IMR-90 (cell line): ENCODE data around the gene PPP1R9B. TPM values are rescaled to one million over a fixed set of nuclear protein-coding genes. Genes with fewer than 3 reads are reported as not detected.

Experiments
- ATAC-seq: fragments of 200-7000 bp; cut with Tn5 transposase; 2 replicates; pipeline ENCODE4 v1.9.1; 2020; ENCODE audit warnings: low read depth, mild to moderate bottlenecking, moderate library complexity
- BruUV-seq: library from RNA; stranded (reverse); fragments of 400-500 nt; replicated peaks from 2 replicates; lab custom pipeline; 2021; lab: Mats Ljungman, UMichigan
- CTCF ChIA-PET: fragments of 300-600 bp; formaldehyde crosslinking; extraction: SDS; loops from one replicate; lab custom pipeline; 2021; ENCODE audit warnings: antibody characterized with exemption; lab: Yijun Ruan, JAX
- POLR2A ChIA-PET: fragments of 300-600 bp; sonication (Branson Sonifier 250); formaldehyde crosslinking; loops from one replicate; lab custom pipeline; 2022; ENCODE audit warnings: antibody characterized with exemption; ENCODE audit not compliant: unreplicated experiment; lab: Charles Lee
- DNase-seq: peaks from one replicate; pipeline ENCODE4 v3.0.0; 2013
- H2AFZ ChIP-seq: replicated peaks from 2 replicates; pipeline ENCODE3; 2013; ENCODE audit warnings: low read length, mild to moderate bottlenecking; ENCODE audit not compliant: poor library complexity
- H2AK5ac ChIP-seq: 2 replicates; pipeline ENCODE4 v1.6.1; 2013; ENCODE audit warnings: low read depth, low read length, inconsistent platforms
- H2AK9ac ChIP-seq: replicated peaks from 2 replicates; pipeline ENCODE3; 2013; ENCODE audit warnings: mild to moderate bottlenecking, low read depth, low read length, moderate library complexity; ENCODE audit not compliant: poor library complexity
- H2BK120ac ChIP-seq: 2 replicates; pipeline ENCODE4 v1.6.1; 2013; ENCODE audit warnings: low read depth, low read length, inconsistent platforms
- H2BK15ac ChIP-seq: 3 replicates; pipeline ENCODE4 v1.6.1; 2013; ENCODE audit warnings: low read depth, low read length, inconsistent platforms
- H2BK20ac ChIP-seq: 2 replicates; pipeline ENCODE4 v1.6.1; 2013; ENCODE audit warnings: low read depth, mild to moderate bottlenecking, inconsistent platforms, low read length, moderate library complexity
- H2BK5ac ChIP-seq: 2 replicates; pipeline ENCODE4 v1.6.1; 2013; ENCODE audit warnings: mild to moderate bottlenecking, low read depth, low read length, inconsistent platforms; ENCODE audit not compliant: poor library complexity, severe bottlenecking
- H3K14ac ChIP-seq: replicated peaks from 2 replicates; pipeline ENCODE4 v1.6.1; 2013; ENCODE audit warnings: low read depth, low read length, inconsistent platforms
- H3K18ac ChIP-seq: 2 replicates; pipeline ENCODE4 v1.6.1; 2013; ENCODE audit warnings: low read depth, low read length, control low read depth
- H3K23ac ChIP-seq: 2 replicates; pipeline ENCODE4 v1.6.1; 2013; ENCODE audit warnings: low read depth, low read length, inconsistent platforms
- H3K27ac ChIP-seq: 2 replicates; pipeline ENCODE4 v1.5.1; 2013; ENCODE audit warnings: mild to moderate bottlenecking, control low read depth, low read length; ENCODE audit not compliant: insufficient read depth
- H3K27me3 ChIP-seq: 2 replicates; pipeline ENCODE4 v1.6.1; 2013; ENCODE audit warnings: low read length; ENCODE audit not compliant: control insufficient read depth, insufficient read depth
- H3K36me3 ChIP-seq: 2 replicates; pipeline ENCODE4 v1.6.1; 2013; ENCODE audit warnings: low read length, mixed read lengths; ENCODE audit not compliant: control insufficient read depth, insufficient read depth
- H3K4ac ChIP-seq: 2 replicates; pipeline ENCODE4 v1.6.1; 2013; ENCODE audit warnings: low read depth, low read length, inconsistent platforms
- H3K4me1 ChIP-seq: 2 replicates; pipeline ENCODE4 v1.6.1; 2013; ENCODE audit warnings: low read length, mixed read lengths; ENCODE audit not compliant: control insufficient read depth, insufficient read depth
- H3K4me2 ChIP-seq: 2 replicates; pipeline ENCODE4 v1.6.1; 2013; ENCODE audit warnings: low read depth, mild to moderate bottlenecking, control low read depth, low read length, moderate library complexity
- H3K4me3 ChIP-seq: 2 replicates; pipeline ENCODE4 v1.5.1; 2013; ENCODE audit warnings: low read depth, mild to moderate bottlenecking, control low read depth, low read length, moderate library complexity; ENCODE audit not compliant: insufficient read depth
- H3K56ac ChIP-seq: 2 replicates; pipeline ENCODE4 v1.6.1; 2013; ENCODE audit warnings: low read length, inconsistent platforms; ENCODE audit not compliant: insufficient read depth; ENCODE audit errors: extremely low read depth
- H3K79me1 ChIP-seq, 2 experiments: 2 replicates each; pipeline ENCODE4 v1.6.1; 2013; ENCODE audit warnings: low read length in 2 of 2, inconsistent platforms in 1 of 2, low read depth in 1 of 2
- H3K9ac ChIP-seq: 2 replicates; pipeline ENCODE4 v1.6.1; 2013; ENCODE audit warnings: low read depth, low read length, control low read depth
- H3K9me1 ChIP-seq: 2 replicates; pipeline ENCODE4 v1.6.1; 2013; ENCODE audit warnings: low read length, inconsistent platforms; ENCODE audit not compliant: insufficient read depth
- H3K9me3 ChIP-seq: 2 replicates; pipeline ENCODE4 v1.6.1; 2013; ENCODE audit warnings: low read length; ENCODE audit not compliant: control insufficient read depth, insufficient read depth
- H4K20me1 ChIP-seq: 2 replicates; pipeline ENCODE4 v1.6.1; 2013; ENCODE audit warnings: low read length, inconsistent platforms; ENCODE audit not compliant: insufficient read depth
- H4K5ac ChIP-seq: 2 replicates; pipeline ENCODE4 v1.6.1; 2013; ENCODE audit warnings: mild to moderate bottlenecking, low read depth, low read length, control low read depth
- H4K8ac ChIP-seq, 2 experiments: 2 replicates each; pipeline ENCODE4 v1.6.1; 2013; ENCODE audit warnings: low read depth in 2 of 2, low read length in 2 of 2, control low read depth in 1 of 2, inconsistent platforms in 1 of 2
- H4K91ac ChIP-seq: 2 replicates; pipeline ENCODE4 v1.6.1; 2013; ENCODE audit warnings: low read depth, low read length, inconsistent platforms; ENCODE audit not compliant: insufficient read depth
- MAZ ChIP-seq: IDR thresholded peaks from 2 replicates; pipeline ENCODE4 v1.6.1; 2012; ENCODE audit warnings: low read depth, mild to moderate bottlenecking, low read length, improper control_type of control experiment, moderate library complexity, borderline replicate concordance
- RCOR1 ChIP-seq: IDR thresholded peaks from 2 replicates; pipeline ENCODE4 v1.6.1; 2012; ENCODE audit warnings: mild to moderate bottlenecking, low read length, improper control_type of control experiment; ENCODE audit not compliant: insufficient replicate concordance
- WGBS, 2 experiments: methylation state at CpG; one replicate each; pipeline versions ENCODE4 v1.1.5 to v1.1.7; 2013; ENCODE audit warnings: missing lambda C conversion rate in 2 of 2; ENCODE audit not compliant: insufficient read length in 1 of 2; ENCODE audit errors: extremely low coverage in 2 of 2; 5-methylcytosine and 5-hydroxymethylcytosine counted together
- dilution Hi-C: fragments of 300-500 bp; cut with HindIII; formaldehyde crosslinking; loops from one replicate; pipeline ENCODE4 v1.14.3; 2018; ENCODE audit warnings: low sequenced_read_pairs; ENCODE audit not compliant: unreplicated experiment
- in situ Hi-C: fragments of 300-500 bp; cut with MboI; formaldehyde crosslinking; loops from 3 replicates; pipeline ENCODE4 v1.14.3; 2019; ENCODE audit warnings: low sequenced_read_pairs, inconsistent platforms, mixed read lengths
- intact Hi-C: fragments of 100-400 bp; cut with micrococcal nuclease; formaldehyde crosslinking; loops from 2 replicates; pipeline ENCODE4 v1.10.0; 2022
- polyA plus RNA-seq, 3 experiments: library from polyadenylated mRNA; depleted of rRNA; stranded (reverse); fragments of >200 nt; gene quantifications; 2 replicates each; pipeline ENCODE4 v1.2.3, GENCODE V29; 2012; ENCODE audit warnings: low replicate concordance in 1 of 3
- total RNA-seq: library from RNA; depleted of rRNA; stranded (reverse); fragments of >200 nt; gene quantifications from 2 replicates; pipeline ENCODE4 v1.2.3, GENCODE V29; 2012

Gene PPP1R9B
- total and polyA plus RNA-seq, 2 of the 4 experiments (the other 2 are of a cell fraction), result 23.0 to 28.0 TPM

DNA sequence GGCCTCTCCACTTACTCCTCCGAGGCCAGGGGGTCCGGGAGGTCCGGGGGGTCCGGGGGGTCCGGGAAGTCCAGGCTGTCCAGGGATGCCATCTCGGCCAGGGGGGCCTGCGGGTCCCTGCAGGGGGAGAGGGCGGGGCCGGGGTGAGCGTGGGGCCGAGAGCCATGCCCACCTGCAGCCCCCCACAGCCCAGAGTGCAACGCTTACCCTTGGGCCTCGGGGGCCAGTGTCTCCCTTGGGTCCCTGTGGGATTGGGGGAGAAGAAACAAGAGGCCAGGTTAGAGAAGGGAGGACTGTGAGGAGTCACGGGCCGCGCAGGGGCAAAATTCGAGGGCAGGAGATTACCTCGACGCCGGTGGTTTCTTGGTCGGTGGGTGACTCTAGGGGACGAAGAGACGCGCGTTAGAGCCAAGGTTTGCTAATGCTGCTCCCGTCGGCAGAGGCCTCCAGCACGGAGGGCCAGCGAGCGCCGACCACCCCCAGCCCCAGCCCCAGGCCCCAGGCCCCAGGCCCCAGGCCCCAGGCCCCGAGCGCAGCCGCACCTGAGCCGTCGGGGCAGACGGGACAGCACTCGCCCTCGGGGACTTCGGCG, 48.8 kb upstream of the PPP1R9B start:
- Histone ChIP-seq H2BK20ac (no peak overlapping the region), H2BK15ac (no peak overlapping the region), H3K79me1 (peaks cover 17 to 64% of the 10 kb centered on the region in 2 experiments; a peak in 3 of 4 replicates), H3K4me3 (peak overlapping the region; percentile 80), H3K9me1 (0 out of 2 replicates have a peak, but pooled peaks cover 3% of the 10 kb centered on the region), H3K4ac (peak overlapping the region; percentile 100), H2AK9ac (peak overlapping the region; percentile 90), H3K9me3 (no peaks in the 10 kb centered on the region), H3K4me1 (peaks cover 48% of the 10 kb centered on the region), H3K36me3 (peaks cover 55% of the 10 kb centered on the region), H4K20me1 (peaks cover 69% of the 10 kb centered on the region), H2BK120ac (peak overlapping the region; percentile 53; the same call in 1 of the 2 replicates), H2BK5ac (peak overlapping the region; percentile 99), H4K5ac (peak overlapping the region; percentile 82), H3K27ac (peak overlapping the region; percentile 99), H3K27me3 (no peaks in the 10 kb centered on the region), H3K18ac (peak overlapping the region; percentile 97), H3K14ac (peak overlapping the region; percentile 100), H4K8ac (peak overlapping the region; percentile 65 to 97; a peak in 2 of 4 replicates), H3K56ac (peak overlapping the region; percentile 96), H2AFZ (no peak overlapping the region), H3K23ac (peak overlapping the region; percentile 94), H3K9ac (peak overlapping the region; percentile 98), H2AK5ac (peak overlapping the region; percentile 85), H4K91ac (peak overlapping the region; percentile 71; the same call in 1 of the 2 replicates), H3K4me2 (peak overlapping the region; percentile 78)
- POLR2A ChIA-PET, result interaction anchor here (0.6 to 8.6 kb wide), 11 partner anchors 8 to 145 kb away, joined by 3 to 159 read pairs (median 5); no protein-coding TSS in a partner anchor
- DNase-seq (no peak), ATAC-seq (no peak)
- BruUV-seq, result TSS peak; percentile 66
- no peak for TF ChIP-seq RCOR1
- 0 out of 2 replicates have a peak, but pooled peaks have one; percentile 23 for TF ChIP-seq MAZ
- in situ Hi-C loops (loop anchor here (5.0 kb wide), 1 partner anchor 73 kb away; the partner anchor contains the start of gene TMEM92), intact Hi-C loops (no loop called here), dilution Hi-C loops (no loop called here)
- CTCF ChIA-PET, result interaction anchor here (1.1 to 1.2 kb wide), 2 partner anchors 10 to 30 kb away, joined by 4 to 5 read pairs; no protein-coding TSS in a partner anchor
- WGBS, 2 experiments, result 2% methylated on average over 15 of the region's 41 CpGs; no CpG with 5 or more reads in 1 of the 2 experiments
